Naive B cell (primary cell): ENCODE results near the gene EGFL6. TPM values are rescaled to one million over a fixed set of nuclear protein-coding genes. Genes with fewer than 3 reads are reported as not detected.
"Not testable (repeated sequence)": the region's sequence is repeated elsewhere in the genome, so short reads cannot be mapped to it uniquely, and the experiment has no call there.

ENCODE experiments used
- ATAC-seq, 2 donors: fragments of 150-1000 bp; cut with Tn5 transposase; 2 replicates each; pipeline ENCODE4 v1.10.0; 2021; ENCODE audit warnings: low read depth in 2 of 2, mild to moderate bottlenecking in 2 of 2, moderate library complexity in 2 of 2
- DNase-seq: peaks from one replicate; pipeline ENCODE4 v3.0.0; 2022
- H3K27ac Mint-ChIP-seq, 6 donors: one replicate each; pipeline ENCODE4 v1.8.0; 2020 to 2022; ENCODE audit warnings: mild to moderate bottlenecking in 6 of 6, mixed read lengths in 6 of 6, moderate library complexity in 5 of 6, inconsistent platforms in 2 of 6
- H3K27me3 Mint-ChIP-seq, 3 donors: one replicate each; pipeline ENCODE4 v1.8.0; 2021 to 2022; ENCODE audit warnings: mixed read lengths in 3 of 3, mild to moderate bottlenecking in 1 of 3
- H3K36me3 Mint-ChIP-seq, 2 donors: one replicate each; pipeline ENCODE4 v1.8.0; 2020 to 2022; ENCODE audit warnings: mixed read lengths in 2 of 2, inconsistent platforms in 1 of 2, mild to moderate bottlenecking in 1 of 2
- H3K4me1 Mint-ChIP-seq, 3 donors: one replicate each; pipeline ENCODE4 v1.8.0; 2020 to 2022; ENCODE audit warnings: mixed read lengths in 3 of 3, inconsistent platforms in 1 of 3, mild to moderate bottlenecking in 1 of 3, moderate library complexity in 1 of 3
- H3K4me3 Mint-ChIP-seq, 8 donors: one replicate each; pipeline ENCODE4 v1.8.0; 2020 to 2022; ENCODE audit warnings: mild to moderate bottlenecking in 8 of 8, mixed read lengths in 8 of 8, moderate library complexity in 8 of 8, inconsistent platforms in 2 of 8
- H3K9me3 Mint-ChIP-seq, 7 donors: one replicate each; pipeline ENCODE4 v1.8.0; 2020 to 2022; ENCODE audit warnings: mixed read lengths in 7 of 7, mild to moderate bottlenecking in 5 of 7, inconsistent platforms in 2 of 7, moderate library complexity in 1 of 7
- polyA plus RNA-seq, 6 donors: library from polyadenylated mRNA; unstranded; fragments of 300-500 nt; fragmentation: Illumina TruSeq; gene quantifications; one replicate each; pipeline ENCODE4 v1.2.3, GENCODE V29; 2021; ENCODE audit warnings: low read depth in 6 of 6

Gene EGFL6
- polyA plus RNA-seq, 6 donors from 2014 or later: not detected

DNA sequence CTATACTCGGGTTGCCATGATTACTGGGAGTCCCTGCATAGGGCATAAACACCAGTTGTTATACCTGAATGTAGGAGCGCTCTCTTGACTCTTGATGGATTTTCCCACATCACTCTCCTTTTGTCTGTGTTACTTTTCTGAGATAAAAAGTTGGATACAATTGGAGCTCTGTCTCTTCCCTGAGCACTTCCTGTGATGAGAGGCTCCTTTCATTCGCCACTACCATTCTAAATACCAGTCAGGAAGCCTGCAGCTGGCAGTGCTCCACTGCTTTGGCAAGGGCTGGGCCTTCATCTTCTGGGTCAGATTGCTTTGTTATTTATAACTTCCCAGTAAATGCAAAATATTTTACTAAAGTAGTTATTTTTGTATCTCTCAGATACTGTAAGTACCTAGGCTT lies 97.4 kb downstream of the EGFL6 start:
- DNase-seq: no peak
- peaks cover 29 to 32% of the 10 kb centered on the region in 2 donors for H3K36me3 Mint-ChIP-seq
- H3K27ac Mint-ChIP-seq: no peak overlapping the region

DNA sequence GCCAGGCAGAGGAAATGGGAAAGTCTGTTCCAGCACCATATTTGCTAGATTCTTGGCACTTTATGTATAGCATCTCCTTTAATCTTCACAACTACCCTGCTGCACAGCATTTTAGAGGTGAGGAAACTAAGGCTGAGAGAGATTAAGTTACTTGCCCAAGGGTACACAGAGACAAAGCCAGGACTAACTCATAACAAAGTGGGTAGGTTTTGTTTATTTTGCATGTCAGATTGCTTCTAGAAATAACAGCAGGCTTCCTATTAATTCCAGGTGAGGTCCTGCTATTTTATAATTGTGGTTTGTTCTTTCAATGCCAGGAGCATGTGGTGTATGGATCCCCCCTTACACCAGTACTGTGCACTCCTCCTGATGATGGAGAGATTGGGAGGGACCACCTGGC lies 98.5 kb downstream of the EGFL6 start:
- DNase-seq (no peak), ATAC-seq (no peak)
- no peak overlapping the region for H3K4me3 Mint-ChIP-seq
- H3K9me3 Mint-ChIP-seq: peaks cover 0 to 2% (median 0%) of the 10 kb centered on the region in 7 donors
- peaks cover 0 to 11% (median 0%) of the 10 kb centered on the region in 3 donors for H3K27me3 Mint-ChIP-seq
- peaks cover 0 to 6% (median 0%) of the 10 kb centered on the region in 3 donors for H3K4me1 Mint-ChIP-seq
- H3K27ac Mint-ChIP-seq: no peak overlapping the region
- peaks cover 31 to 35% of the 10 kb centered on the region in 2 donors for H3K36me3 Mint-ChIP-seq

More for the DNA sequence above, 97.4 kb downstream of the EGFL6 start:
- Mint-ChIP-seq H3K4me1 (peaks cover 0 to 6% (median 0%) of the 10 kb centered on the region in 3 donors), H3K27me3 (peaks cover 0 to 11% (median 0%) of the 10 kb centered on the region in 3 donors), H3K4me3 (no peak overlapping the region), H3K9me3 (no peaks in the 10 kb centered on the region)
- ATAC-seq: no peak

DNA sequence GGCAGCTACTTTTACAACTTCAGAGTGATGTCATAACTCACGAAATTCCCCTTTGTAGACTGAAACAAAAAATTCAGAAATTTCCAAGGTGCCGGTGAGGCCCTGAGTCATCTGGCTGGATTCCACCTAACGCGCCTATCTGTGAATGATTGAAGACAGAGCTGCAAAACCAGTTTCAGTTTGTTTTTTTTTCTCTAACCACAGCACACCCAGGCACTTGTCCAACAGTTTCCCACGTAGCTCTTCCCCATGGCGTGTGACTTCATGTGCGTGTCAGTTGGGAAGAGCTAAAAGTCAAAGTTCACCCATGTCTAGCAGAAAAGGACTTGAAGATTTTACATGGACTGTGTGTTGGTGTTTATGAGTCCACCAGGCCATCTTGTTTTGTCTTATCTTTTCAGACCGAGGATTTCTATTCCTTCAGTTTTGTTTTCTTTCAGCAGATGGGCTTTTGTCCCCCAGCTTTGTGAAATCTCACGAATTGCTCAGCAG lies 99.9 kb downstream of the EGFL6 start:
- Mint-ChIP-seq H3K27ac (peak overlapping the region in 1 of 6 donors; percentile 49), H3K36me3 (peaks cover 23 to 28% of the 10 kb centered on the region in 2 donors), H3K4me1 (peaks cover 0 to 6% (median 0%) of the 10 kb centered on the region in 3 donors), H3K27me3 (peaks cover 0 to 11% (median 0%) of the 10 kb centered on the region in 3 donors), H3K9me3 (peaks cover 0 to 5% (median 0%) of the 10 kb centered on the region in 7 donors), H3K4me3 (no peak overlapping the region)
- ATAC-seq: peak; percentile 33 to 59
- DNase-seq: no peak

DNA sequence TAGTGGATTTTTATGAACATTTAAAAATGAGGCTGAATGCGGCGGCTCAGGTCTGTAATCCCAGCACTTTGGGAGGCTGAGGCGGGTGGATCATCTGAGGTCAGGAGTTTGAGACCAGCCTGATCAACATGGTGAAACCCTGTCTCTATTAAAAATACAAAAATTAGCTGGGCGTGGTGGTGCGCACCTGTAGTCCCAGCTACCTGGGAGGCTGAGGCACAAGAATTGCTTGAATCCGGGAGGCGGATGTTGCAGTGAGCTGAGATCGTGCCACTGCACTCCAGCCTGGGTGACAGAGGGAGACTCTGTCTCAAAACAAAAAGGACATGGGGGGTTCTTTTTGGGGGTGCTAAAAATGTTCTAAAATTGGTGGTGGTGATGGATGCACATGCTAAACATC lies 100.4 kb downstream of the EGFL6 start:
- H3K27me3 Mint-ChIP-seq: peaks cover 0 to 11% (median 0%) of the 10 kb centered on the region in 3 donors
- not testable (repeated sequence) for ATAC-seq, H3K27ac Mint-ChIP-seq, DNase-seq, H3K4me1 Mint-ChIP-seq, H3K9me3 Mint-ChIP-seq
- H3K36me3 Mint-ChIP-seq: peaks cover 21 to 26% of the 10 kb centered on the region in 2 donors
- peak overlapping the region in 1 of 8 donors; percentile 52 for H3K4me3 Mint-ChIP-seq

DNA sequence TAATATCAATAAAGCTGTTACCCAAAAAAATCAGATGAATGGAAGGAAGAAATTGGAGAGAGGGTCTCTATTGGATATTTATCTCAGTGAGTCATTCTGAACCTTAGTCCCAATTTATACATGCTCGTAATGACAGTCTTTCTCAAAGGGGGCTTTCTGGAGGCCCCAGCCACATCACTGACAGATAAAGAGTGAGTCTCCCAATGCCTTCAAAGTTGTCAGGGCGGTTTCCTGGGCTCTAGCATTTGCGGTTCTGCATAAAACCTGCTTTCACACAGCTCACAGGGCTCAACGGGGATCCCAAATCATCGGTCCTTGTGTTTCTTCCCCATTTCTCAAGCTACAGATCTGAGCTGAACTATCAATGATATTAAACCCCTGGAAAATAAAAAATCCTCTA lies 100.8 kb downstream of the EGFL6 start:
- Mint-ChIP-seq H3K4me1 (peaks cover 0 to 6% (median 0%) of the 10 kb centered on the region in 3 donors), H3K27ac (no peak overlapping the region), H3K36me3 (peaks cover 21 to 26% of the 10 kb centered on the region in 2 donors), H3K4me3 (no peak overlapping the region), H3K27me3 (peaks cover 0 to 14% (median 0%) of the 10 kb centered on the region in 3 donors), H3K9me3 (peaks cover 0 to 5% (median 0%) of the 10 kb centered on the region in 7 donors)
- DNase-seq: no peak
- ATAC-seq: no peak

DNA sequence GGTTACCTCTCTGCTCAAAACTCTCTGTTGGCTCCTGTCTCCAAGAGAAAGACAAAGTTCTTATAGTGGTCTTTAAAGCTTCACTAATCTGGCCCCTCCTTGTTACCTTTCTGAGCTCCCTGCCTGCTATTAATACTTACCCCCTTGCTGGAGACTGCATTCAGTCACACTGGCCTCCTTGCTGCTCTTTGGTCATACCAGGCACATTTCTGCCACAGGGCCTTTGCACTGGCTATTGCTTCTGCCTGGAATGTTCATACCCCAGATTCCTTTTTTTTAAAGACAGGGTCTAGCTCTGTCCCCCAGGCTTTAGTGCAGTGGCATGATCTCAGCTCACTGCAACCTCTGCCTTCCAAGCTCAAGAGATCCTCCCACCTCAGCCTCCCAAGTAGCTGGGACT lies 103.6 kb downstream of the EGFL6 start:
- H3K27ac Mint-ChIP-seq: peak overlapping the region in 2 of 6 donors; percentile 6 to 17
- H3K27me3 Mint-ChIP-seq: peaks cover 0 to 19% (median 0%) of the 10 kb centered on the region in 3 donors
- H3K9me3 Mint-ChIP-seq: peaks cover 0 to 5% (median 0%) of the 10 kb centered on the region in 7 donors
- H3K4me3 Mint-ChIP-seq: no peak overlapping the region
- no peak for DNase-seq
- H3K4me1 Mint-ChIP-seq: peaks cover 0 to 6% (median 0%) of the 10 kb centered on the region in 3 donors
- ATAC-seq: no peak
- peaks cover 21 to 26% of the 10 kb centered on the region in 2 donors for H3K36me3 Mint-ChIP-seq

DNA sequence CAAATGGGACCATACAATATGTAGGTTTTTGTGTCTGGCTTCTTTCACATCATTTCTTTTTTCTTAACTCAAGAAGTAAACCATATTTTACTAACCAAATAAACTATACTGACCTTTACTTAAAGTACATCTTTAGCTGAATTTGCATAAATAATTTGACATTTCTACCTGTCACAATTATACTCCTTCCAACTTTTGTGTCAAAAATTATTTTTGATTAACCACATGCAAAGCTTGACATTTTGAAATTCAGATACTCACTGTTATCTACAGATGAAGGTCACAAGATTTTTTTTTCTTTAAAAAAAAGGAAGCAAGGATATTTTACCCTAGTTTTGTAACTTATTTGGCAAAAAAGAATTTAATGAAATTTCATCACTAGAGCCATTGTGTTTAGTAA lies 107.5 kb downstream of the EGFL6 start:
- H3K27me3 Mint-ChIP-seq: peaks cover 0 to 8% (median 0%) of the 10 kb centered on the region in 3 donors
- no peak overlapping the region for H3K4me3 Mint-ChIP-seq
- H3K27ac Mint-ChIP-seq: no peak overlapping the region
- peaks cover 6 to 14% of the 10 kb centered on the region in 2 donors for H3K36me3 Mint-ChIP-seq
- DNase-seq (no peak), ATAC-seq (no peak)
- no peaks in the 10 kb centered on the region for H3K4me1 Mint-ChIP-seq
- peaks cover 0 to 5% (median 0%) of the 10 kb centered on the region in 7 donors for H3K9me3 Mint-ChIP-seq

DNA sequence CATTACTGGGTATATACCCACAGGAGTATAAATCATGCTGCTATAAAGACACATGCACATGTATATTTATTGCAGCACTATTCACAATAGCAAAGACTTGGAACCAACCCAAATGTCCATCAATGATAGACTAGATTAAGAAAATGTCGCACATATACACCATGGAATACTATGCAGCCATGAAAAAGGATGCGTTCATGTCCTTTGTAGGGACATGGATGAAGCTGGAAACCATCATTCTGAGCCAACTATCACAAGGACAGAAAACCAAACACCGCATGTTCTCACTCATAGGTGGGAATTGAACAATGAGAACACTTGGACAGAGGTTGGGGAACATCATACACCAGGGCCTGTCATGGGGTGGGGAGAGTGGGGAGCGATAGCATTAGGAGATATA lies 110.3 kb downstream of the EGFL6 start:
- peaks cover 0 to 14% (median 0%) of the 10 kb centered on the region in 3 donors for H3K27me3 Mint-ChIP-seq
- ATAC-seq, H3K4me3 Mint-ChIP-seq, H3K27ac Mint-ChIP-seq, H3K36me3 Mint-ChIP-seq, DNase-seq, H3K9me3 Mint-ChIP-seq, H3K4me1 Mint-ChIP-seq: not testable (repeated sequence)

DNA sequence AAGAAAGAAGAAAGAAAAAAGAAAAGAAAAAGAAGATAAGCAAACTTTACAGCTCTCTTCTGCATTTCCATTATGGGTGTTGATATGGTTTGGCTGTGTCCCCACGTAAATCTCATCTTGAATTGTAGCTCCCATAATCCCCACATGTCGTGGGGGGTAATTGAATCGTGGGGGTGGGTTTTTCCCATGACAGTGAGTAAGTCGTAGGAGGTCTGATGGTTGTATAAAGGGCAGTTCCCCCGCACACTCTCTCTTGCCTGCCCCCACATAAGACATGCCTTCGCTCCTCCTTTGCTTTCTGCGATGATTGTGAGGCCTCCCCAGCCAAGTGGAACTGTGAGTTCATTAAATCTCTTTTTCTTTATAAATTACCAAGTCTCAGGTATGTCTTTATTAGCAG lies 112.2 kb downstream of the EGFL6 start:
- ATAC-seq (no peak), DNase-seq (no peak)
- Mint-ChIP-seq H3K4me3 (no peak overlapping the region), H3K4me1 (peaks cover 0 to 7% (median 4%) of the 10 kb centered on the region in 3 donors), H3K27ac (no peak overlapping the region), H3K36me3 (no peaks in the 10 kb centered on the region), H3K9me3 (peaks cover 0 to 5% (median 0%) of the 10 kb centered on the region in 7 donors), H3K27me3 (peaks cover 0 to 5% (median 0%) of the 10 kb centered on the region in 3 donors)

Other genes starting within 250 kb of the EGFL6 start
- not detected for gene ATXN3L, start 249.5 kb upstream of the EGFL6 start, polyA plus RNA-seq
- 10 to 100 TPM; 10.5 to 14.1 (median 13.3) TPM for gene TCEANC, start 83.5 kb downstream of the EGFL6 start, polyA plus RNA-seq
- gene RAB9A, start 119.5 kb downstream of the EGFL6 start, polyA plus RNA-seq: 10 to 100 TPM; 15.7 to 28.1 (median 20.1) TPM
- gene TRAPPC2, start 165.0 kb downstream of the EGFL6 start, polyA plus RNA-seq: 10 to 100 TPM; 39.9 to 53.9 (median 46.4) TPM
- gene OFD1, start 165.1 kb downstream of the EGFL6 start, polyA plus RNA-seq: 10 to 100 TPM; 26.5 to 60.5 (median 50.4) TPM
- under 1 TPM; 0.30 to 0.94 (median 0.78) TPM for gene GPM6B, start 247.5 kb downstream of the EGFL6 start, polyA plus RNA-seq